ENCODE results near the gene EHD1. TPM values are rescaled to one million over a fixed set of nuclear protein-coding genes. Genes with fewer than 3 reads are reported as not detected.

Gene EHD1
- total and polyA plus RNA-seq, 2 of the 4 experiments (the other 2 are of a cell fraction): 107 to 209 TPM

GRCh38 chr11:64872790-64873488 is 5.5 kb downstream of the EHD1 start:
- POLR2A ChIA-PET (ENCODE audit: unreplicated experiment): no interaction called here

More at GRCh38 chr11:64872790-64873488, 5.5 kb downstream of the EHD1 start:
- Histone ChIP-seq H3K27me3 (ENCODE audit: control insufficient read depth, insufficient read depth, low read length) (no peaks in the 10 kb centered on the region), H3K4ac (ENCODE audit: low read depth, low read length) (no peak overlapping the region), H2AK5ac (ENCODE audit: low read depth, low read length) (peak overlapping the region; percentile 35; the same call in 1 of the 2 replicates), H3K9me1 (ENCODE audit: insufficient read depth, low read length) (peaks cover 46% of the 10 kb centered on the region), H3K27ac (ENCODE audit: insufficient read depth, low read length) (no peak overlapping the region), H3K56ac (ENCODE audit: extremely low read depth, insufficient read depth, low read length) (no peak overlapping the region), H4K91ac (ENCODE audit: insufficient read depth, low read depth, low read length) (no peak overlapping the region), H4K5ac (ENCODE audit: low read depth, low read length) (no peak overlapping the region), H3K4me2 (ENCODE audit: low read depth, low read length) (no peak overlapping the region), H4K8ac (ENCODE audit: low read depth in 2 of 2, low read length in 2 of 2) (no peak overlapping the region), H3K18ac (ENCODE audit: low read depth, low read length) (no peak overlapping the region), H2BK20ac (ENCODE audit: low read depth, low read length) (no peak overlapping the region), H4K20me1 (ENCODE audit: insufficient read depth, low read length) (peaks cover 90% of the 10 kb centered on the region), H3K23ac (ENCODE audit: low read depth, low read length) (peak overlapping the region; percentile 61; the same call in 1 of the 2 replicates), H2AK9ac (replicated peaks; ENCODE audit: low read depth, low read length, poor library complexity) (no peak overlapping the region), H3K36me3 (ENCODE audit: control insufficient read depth, insufficient read depth, low read length) (peaks cover 42% of the 10 kb centered on the region), H2BK15ac (ENCODE audit: low read depth, low read length) (no peak overlapping the region), H3K4me1 (ENCODE audit: control insufficient read depth, insufficient read depth, low read length) (peaks cover 49% of the 10 kb centered on the region), H3K9ac (ENCODE audit: low read depth, low read length) (no peak overlapping the region), H2BK5ac (ENCODE audit: low read depth, low read length, poor library complexity, severe bottlenecking) (no peak overlapping the region), H3K79me1 (ENCODE audit: low read depth in 1 of 2, low read length in 2 of 2) (peaks cover 14 to 73% of the 10 kb centered on the region in 2 experiments; a peak in 3 of 4 replicates), H3K9me3 (ENCODE audit: control insufficient read depth, insufficient read depth, low read length) (no peaks in the 10 kb centered on the region), H2BK120ac (ENCODE audit: low read depth, low read length) (no peak overlapping the region), H2AFZ (replicated peaks; ENCODE audit: low read length, poor library complexity) (no peak overlapping the region), H3K4me3 (ENCODE audit: insufficient read depth, low read depth, low read length) (no peak overlapping the region), H3K14ac (replicated peaks; ENCODE audit: low read depth, low read length) (no peak overlapping the region)
- BruUV-seq (replicated peaks): no TSS peak
- in situ Hi-C loops (cut with MboI; ENCODE audit: low sequenced_read_pairs): no loop called here
- dilution Hi-C loops (cut with HindIII; ENCODE audit: low sequenced_read_pairs, unreplicated experiment): no loop called here
- WGBS, 2 experiments (ENCODE audit: extremely low coverage in 2 of 2, insufficient read length in 1 of 2): 100% methylated on average over 1 of the region's 8 CpGs; no CpG with 5 or more reads in 1 of the 2 experiments
- no peak for ATAC-seq (ENCODE audit: low read depth)
- CTCF ChIA-PET: interaction anchor here (1.0 kb wide), 1 partner anchor 15 kb away, joined by 4 read pairs; no protein-coding TSS in a partner anchor
- intact Hi-C loops (cut with micrococcal nuclease): no loop called here
- no peak for DNase-seq
- TF ChIP-seq RCOR1 (IDR thresholded peaks at IDR 0.05; ENCODE audit: insufficient replicate concordance, low read length): no peak
- TF ChIP-seq RAD21 (IDR thresholded peaks at IDR 0.05; ENCODE audit: low read length): no peak
- TF ChIP-seq MXI1 (IDR thresholded peaks at IDR 0.05; ENCODE audit: borderline replicate concordance, low read depth, low read length): no peak
- TF ChIP-seq MAFK (IDR thresholded peaks at IDR 0.05; ENCODE audit: low read depth, low read length): no peak
- no peak for TF ChIP-seq CEBPB (IDR thresholded peaks at IDR 0.05; ENCODE audit: low read depth, low read length)
- no peak for TF ChIP-seq CTCF (conservative IDR thresholded peaks at IDR 0.05; ENCODE audit: low read depth, low read length)
- no peak for TF ChIP-seq USF2 (IDR thresholded peaks at IDR 0.05; ENCODE audit: low read depth, low read length)
- no peak for TF ChIP-seq ELK1 (IDR thresholded peaks at IDR 0.05; ENCODE audit: borderline replicate concordance, low read depth, low read length)

Data from IMR-90 (cell line).